Epidermal melanocyte (primary cell): ENCODE measurements around the gene CES2.

Experiments used
- DNase-seq: peaks from one replicate; pipeline ENCODE4 v3.0.0; 2011; ENCODE audit warnings: low spot score; ENCODE audit not compliant: insufficient read length

The CES2 gene

DNA sequence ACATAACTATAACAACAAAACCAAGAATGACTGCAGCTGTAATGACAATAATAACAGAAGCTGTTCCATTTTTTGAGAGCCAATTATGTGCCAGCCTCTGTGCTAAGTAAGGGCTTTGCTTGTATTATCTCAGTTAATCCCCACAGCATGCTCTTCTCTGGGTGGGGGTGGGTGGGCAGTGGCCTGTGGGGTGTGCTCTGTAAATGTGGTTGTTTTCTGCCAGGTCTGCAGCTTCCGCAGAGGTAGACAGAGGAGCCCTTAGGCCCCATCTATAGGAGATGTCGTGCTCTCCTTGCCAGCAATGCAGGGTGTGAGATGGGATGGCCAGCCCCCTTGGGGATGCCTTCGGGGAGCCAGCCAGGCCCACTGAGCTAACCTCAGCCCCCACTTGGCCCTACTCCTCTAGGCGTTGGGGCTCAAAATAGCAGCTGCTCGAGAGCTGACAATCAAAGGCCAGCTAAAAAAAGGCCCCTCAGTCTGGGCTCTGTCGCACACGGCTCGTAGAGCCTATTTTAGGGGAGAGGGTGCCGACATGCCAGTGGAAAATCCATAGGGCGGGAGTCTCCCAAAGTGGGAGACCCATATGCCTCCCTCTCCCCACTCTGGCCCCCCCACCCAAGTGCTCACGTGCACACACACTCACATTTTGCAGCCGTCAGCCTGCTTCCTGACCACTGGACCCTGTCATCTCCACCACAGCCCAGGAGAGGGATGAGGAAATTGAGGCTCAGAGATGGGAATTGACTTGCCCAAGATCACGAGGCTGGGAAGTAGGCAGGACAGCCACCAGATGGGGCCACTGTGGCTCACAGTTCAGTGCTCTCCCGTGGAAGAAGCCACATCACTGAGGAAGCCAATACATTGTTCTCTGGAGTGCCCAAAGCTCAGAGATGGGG, 32.4 kb upstream of the CES2 start:
- DNase-seq, result no peak

DNA sequence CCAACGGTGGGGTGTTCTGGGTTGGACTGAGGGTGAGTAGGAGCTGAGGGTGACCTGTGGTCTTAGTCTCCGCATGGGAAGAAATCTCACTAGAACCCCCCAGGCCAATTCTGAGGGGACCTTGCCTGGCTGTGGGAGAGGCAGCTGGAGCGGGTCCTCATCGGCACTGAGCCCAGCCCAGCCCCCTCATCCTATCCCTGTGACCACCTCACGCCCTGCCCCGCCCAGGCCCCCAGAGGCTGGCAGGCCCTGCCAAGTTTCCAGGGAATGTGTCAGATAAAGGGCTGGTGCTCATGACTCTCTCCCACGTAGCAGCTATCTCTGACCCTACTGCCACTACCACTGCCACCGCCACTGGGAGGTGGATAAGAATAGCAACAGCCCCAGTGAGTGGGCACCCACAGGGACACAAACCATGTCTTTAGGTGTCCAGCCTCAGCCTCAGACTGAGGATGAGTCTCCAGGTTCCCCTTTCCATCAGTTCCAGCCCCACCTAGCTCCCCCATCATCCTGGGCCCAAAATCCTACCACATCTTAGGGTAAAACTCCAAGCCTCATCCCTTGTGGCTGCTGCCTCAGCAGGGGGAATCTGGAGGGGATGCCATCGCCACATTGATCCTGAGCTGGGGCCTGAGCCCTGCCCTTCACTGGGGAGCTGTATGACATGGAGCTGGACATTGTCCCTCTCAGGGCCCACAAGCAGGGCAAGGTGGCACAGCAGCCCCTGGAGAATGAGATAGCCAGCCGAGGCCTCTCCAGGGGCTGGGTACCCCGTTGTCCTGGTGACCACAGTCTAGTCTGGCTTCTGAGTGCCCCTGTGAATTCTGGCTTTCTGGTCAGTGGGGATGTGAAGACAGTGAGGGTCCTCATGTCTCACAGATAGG, 31.5 kb upstream of the CES2 start:
- no peak for DNase-seq

DNA sequence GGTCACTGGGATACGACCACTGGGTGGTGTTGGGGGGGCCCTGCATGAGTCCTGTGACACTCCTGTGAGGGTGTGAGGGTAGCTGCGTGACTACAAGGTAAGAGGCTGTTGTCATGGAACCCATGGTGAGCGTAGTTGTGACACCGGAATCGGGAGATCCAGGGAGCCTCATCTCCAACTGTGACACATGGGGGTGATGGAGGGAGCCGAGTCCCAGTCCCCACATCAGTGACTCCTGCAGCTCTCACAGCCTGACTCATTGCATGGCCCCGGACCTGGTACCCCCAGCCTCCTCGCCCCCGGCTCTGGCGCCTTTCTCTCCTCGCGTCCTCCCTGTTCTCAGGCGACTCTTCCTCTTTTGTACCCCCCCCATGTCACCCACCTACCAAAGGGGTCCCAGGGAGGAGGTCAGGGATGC, 30.9 kb upstream of the CES2 start:
- no peak for DNase-seq

DNA sequence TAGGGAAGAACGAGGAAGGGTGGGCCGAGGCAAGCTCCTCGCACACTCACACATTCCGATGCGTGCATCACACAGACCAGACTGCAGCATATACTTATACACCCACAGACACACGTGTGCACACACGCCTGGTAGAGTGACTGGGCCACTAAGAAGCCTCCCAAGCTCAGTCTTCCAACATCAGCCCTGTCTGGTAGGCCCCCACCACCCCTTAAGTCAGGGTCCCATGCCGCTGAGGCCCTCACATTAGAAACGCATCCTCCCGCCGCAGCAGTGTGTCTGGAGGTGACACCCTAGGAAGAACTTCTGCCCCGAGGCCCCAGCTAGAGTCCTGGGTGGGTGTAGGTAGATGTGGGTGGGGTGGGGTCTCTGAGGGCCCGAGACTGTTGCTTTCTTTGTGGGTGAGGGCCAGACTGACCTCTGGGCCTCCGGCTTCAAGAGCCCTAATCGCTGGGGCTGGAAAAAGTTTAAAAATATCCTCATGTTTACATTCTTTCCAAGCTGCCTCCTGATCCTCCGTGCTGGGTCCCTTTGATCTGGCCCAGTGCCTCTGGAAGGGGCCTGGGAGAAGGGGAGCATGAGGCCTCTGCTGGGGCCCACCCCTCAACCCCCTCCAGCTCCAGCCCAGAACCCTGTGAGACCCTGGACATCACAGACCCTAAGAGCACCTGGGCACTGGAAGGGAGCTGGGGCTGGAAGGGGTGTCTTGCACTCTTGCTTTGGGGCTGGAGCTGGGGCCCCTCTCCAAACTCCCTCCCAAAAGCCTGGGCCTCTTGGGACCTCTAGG, 30.3 kb upstream of the CES2 start:
- no peak for DNase-seq

DNA sequence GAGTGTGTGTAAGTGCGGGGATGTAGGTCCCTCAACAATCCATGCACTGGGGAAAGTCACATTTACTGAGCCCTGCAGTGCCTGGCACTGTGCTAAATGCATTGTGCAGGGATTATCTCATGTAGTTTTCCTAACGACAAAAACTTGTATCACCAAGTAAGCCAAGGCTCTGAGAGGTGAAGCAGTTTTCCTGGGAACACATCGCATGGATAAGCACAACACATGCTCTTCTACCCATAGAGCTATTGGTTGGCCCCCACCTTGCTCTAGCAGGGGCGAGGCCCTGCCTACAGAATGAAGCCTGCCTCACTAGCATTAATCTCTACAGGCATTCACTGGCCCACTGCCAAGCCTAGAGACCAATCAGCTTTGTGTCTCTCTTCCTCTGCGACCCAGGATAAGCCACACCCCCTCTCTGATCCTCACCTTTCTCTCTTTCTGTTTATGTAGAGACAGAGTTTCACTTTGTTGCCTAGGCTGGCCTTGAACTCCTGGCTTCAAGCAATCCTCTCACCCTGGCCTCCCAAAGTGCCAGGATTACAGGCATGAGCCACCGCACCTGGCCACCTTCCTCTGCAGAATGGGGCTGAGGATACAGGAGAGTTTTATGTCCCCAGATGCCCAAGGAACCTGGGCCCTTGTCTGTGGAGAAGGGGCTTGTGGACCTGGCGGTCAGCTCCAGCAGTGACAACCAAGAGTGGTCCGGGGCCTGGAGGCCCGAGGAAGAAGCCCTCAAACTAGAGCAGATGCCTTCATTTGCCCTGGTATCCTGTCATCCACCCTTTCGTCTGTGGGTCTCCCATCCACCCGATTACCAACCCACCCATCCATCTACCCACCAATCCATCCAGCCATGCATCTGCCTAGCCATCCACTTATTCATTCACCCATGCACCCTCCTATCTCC, 29.4 kb upstream of the CES2 start:
- no peak for DNase-seq

DNA sequence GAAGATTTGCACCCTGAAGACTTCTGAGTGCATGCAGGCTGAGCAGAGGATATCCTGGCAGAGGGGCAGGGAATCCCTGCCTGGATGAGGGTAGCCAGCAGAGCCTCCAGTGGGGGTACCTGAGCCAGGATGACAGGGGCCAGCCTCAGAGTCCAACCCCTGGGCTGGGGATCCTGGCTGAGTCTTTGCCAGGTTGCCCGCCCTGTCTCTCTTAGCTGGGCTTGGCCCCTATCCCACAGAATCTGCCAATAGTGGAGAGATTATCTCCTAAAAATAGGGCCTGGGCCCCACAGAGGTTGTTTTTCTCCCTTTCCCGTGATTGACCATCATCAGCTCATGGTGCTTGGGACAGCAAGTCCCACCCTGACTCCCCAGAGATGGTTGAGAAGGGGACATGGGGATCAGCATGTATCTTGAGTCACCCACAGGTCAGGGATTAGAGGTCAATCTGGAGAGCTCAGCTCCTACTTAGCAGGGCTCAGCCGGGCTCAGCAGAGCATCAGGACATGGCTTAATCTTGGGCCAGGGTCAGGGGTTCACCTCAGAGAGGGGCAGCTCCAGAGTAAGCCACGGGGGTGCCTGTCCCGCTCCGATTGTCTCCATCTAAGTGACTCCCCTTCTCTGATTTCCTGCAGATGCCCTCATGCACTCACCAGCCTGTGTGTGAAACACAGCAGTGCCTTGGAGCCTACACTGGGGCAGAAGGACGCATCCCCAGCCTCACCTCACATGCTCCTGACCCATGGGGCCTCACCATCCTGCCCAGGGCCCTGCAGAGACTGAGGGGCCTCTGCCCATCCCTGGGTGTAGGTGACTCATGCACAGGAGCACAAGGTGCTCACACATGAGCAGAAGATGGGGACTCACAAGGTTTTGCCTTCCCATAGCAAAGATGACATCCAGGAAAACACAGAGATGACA, 28.1 kb upstream of the CES2 start:
- no peak for DNase-seq

DNA sequence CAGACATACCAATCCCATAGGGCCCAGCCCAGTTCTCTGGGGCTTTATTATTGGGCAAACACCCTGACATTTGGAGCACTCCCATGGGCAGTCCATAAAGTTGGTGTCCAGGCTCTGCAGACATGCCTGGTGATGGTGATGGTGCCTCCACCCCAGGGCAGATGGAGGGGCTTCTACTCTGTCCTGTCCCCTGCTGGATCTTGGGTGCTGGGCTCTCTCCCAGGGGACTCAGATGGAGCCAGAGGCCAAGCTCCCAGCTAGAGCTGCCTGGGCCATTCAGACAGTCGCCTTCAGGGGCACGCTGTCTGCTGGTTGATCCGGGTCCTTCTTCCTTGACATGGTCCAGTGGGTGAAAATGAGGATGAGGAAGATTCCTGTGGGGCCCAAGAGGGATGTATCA, 27.2 kb upstream of the CES2 start:
- no peak for DNase-seq

DNA sequence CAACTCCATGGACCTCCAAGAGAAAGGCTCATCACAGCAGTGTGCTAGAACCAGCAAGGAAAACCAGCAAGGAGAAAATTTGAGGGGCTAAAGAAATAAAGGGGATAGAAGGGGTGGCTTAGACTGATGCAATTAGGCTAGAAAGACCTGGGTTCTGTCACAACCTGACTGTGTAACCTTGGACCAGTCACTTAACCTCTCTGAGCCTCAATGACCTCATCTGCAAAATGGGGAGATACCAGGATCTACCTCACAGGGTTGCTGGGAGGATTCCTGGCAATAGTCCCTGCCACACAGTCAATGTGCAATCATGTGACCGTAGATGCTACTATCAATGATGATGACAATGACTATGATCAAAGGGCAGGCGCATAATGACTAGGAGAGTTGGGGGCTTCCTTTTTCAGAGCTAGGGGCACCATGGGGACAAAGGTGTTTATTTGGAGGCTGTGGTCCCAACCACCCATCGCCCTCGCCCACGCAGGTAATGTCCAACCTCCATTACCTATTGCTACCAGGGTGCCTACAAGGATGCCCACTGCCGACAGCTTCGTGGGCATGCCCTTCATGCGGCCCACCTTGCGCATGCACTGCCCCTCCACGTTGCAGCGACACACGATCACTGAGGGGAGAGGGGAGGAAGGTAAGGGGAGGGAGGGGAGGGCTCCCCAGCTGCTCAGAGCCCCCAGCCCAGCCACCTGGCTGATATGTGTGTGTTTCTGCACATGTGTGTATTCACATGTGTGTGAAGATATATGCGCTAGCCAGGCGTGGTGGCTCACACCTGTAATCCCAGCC, 26.4 kb upstream of the CES2 start:
- DNase-seq, result no peak

DNA sequence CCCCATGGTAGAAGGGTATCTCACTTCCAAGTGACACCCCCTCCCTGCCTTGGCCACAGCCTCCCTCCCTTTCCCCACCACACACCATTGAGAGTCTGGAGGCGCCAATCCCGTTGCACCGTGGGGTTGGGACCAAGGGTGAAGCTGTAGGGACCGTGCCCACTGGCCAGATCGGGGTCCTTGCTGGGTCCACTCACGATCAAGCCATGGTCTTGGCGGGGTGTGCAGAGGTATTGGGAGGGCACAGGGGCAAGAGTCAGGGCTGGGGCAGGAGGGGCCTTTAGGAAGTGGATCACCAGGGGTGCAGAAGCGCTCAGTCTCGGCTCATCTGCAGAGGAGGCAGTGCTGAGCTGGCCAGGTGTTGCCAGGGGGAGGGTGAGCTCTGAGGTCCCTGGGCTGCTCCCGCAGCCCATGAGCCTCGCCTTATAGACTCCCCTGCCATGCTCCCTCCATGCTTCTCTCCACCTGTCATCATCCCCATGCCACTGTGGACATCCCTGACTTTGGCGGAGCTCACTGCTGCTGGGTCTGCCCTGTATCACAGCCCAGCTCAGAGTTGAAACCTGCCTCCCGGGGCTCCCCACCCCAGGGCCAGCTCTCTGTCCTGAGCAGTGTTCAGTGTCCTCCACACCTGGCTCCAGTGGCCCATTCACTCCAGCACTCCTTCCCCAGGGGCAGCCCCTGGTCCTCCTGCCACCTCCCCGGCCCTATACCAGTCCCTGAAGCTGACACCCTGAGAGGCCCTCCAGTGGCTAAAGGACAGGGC, 25.0 kb upstream of the CES2 start:
- no peak for DNase-seq

DNA sequence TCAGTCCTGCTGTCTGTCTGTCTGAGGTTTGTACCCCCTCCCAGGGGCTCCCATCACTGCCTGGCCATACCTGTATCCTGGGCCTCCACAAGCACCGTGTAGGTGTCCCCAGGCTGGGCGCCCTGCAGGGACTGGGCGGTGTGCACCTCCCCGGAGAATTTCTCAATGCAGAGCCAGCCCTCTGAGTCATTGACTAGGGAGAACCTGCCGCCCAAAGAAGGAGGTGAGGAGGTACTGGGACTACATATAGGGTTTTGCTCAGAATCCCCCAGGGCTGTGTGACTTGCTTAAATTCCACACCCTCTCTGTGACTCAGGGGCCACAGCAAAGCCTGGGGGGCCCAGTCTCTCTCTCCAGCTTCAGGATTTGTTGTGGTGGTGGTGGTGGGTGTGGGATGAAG, 24.2 kb upstream of the CES2 start:
- no peak for DNase-seq

DNA sequence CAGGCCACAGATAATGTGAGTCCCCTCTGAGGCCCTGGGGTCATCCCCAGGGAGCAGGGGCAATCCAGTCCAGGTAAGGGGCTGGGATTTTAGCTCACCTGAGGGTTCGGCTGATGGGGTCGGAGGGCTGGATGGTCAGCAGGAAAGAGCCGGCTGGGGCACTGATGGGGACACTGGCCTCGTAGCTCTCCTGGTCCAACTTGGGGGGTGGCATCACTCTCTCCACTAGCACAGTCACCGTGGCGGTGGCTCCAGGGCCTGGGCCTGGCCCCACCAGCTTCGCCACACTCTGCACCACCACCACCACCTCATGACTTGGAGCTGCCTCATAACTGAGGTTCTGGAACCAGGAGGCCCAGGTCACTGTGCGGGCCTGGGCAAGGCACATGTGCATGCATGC, 23.5 kb upstream of the CES2 start:
- DNase-seq, result no peak

DNA sequence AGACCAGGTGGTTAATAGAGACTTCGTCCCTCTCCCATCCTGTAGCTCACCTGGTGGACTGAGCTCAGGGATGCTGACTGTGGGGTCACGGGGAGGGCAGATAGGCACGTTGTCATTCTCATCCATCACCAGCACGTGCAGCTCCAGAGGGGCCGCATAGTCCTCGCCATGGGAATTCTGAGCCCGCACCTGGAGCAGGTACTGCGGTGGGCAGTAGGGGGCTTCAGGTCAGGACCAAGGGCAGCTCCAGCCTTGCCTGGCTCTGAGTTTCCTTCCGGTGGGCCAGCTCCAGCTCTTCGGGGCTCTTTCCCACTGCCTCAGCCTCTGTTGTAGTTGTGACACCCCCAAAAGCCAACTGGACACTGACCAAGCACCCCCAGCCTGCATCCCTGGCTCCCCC, 22.2 kb upstream of the CES2 start:
- no peak for DNase-seq

DNA sequence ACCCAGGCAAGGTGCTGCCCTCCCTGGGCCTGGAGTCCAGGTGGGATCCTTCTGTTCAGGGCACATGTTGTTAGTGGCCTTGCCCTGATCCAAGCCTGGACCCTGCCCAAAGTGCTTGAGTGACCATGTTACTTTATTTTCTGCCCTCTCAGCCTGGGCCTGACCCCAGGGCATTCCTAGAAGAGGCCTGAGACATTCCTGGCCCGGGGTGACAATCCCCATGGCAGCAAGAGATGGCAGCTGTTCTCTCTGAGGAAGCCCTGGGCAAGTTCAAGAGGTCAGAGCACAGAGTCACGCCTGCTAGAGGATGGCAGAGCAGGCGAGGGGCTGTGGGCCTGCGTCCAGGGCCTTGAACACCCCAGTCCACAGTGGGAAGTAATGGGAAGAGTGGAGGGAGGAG, 21.6 kb upstream of the CES2 start:
- no peak for DNase-seq

DNA sequence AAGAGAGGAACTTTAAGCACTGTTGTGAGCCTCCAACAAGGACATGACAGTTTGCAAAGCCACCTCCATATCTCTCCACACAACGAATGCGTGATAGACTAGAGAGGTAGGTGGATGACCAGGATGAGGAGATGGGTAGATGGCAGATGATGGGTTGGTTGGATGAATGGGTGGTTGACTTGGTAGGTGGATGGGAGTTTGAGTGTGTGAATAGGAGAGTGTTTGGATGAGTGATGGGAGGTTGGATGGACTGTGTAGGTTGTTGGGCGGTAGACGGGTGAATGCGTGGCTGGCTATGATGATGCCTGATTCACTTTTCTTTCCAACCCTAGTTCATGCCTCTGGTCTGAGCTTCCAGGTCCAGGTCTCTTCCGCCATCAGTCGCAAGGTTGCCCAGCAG, 20.8 kb upstream of the CES2 start:
- no peak for DNase-seq

DNA sequence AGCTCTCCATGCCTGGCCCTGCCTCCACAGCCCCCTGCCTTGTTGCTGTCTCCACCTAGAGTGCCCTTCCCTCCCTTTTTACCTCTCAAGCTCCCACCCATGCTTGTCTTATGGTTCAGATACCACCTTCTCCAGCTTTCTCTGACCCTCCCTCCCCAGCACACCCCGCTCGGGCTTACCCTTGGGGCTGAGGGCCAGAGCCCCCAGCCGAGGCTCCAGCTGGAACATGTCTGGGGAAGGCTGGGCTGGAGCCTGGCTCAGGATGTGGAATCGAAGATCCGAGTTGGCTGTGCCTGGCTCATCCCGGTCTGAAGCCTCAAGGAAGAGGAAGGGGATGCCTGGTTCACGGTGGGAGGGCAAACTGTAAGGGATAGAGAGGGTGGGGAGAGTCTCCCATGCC, 20.3 kb upstream of the CES2 start:
- no peak for DNase-seq

DNA sequence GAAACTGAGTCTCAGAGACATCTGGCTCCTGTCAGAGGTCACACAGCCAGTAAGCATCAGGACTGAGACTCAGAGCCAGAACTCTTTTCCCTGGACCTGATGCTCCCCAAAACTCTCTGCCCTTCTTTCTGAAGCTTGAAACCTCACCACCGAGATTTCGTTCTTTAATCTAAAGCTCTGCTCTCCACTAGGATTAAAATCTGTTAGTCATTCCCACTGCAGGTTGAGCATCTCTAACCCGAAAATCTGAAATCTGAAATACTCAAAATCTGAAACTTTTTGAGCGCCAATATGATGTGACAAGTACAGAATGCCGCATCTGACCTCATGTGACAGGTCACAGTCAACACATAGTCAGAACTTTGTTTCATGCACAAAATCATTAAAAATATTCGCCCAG, 18.8 kb upstream of the CES2 start:
- DNase-seq, result no peak

DNA sequence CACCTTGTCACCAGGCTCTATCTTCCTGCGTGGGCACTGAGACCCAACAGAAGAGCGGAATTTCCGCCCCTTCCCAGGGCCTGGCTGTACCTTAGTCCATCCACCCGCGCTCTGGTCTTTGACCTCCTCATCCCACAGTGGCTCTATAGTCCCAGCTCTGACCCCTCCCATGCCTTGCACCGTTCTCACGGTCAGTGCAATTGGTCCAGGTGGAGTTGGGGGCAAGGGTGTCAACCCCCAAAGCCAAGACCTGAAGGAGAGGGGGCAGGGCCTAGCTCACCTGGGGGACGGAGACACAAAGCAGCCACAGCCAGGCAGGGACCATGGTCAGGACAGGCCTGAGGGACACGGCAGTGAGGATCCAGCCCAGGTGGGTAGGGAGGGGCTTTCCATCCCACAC, 17.6 kb upstream of the CES2 start:
- no peak for DNase-seq

DNA sequence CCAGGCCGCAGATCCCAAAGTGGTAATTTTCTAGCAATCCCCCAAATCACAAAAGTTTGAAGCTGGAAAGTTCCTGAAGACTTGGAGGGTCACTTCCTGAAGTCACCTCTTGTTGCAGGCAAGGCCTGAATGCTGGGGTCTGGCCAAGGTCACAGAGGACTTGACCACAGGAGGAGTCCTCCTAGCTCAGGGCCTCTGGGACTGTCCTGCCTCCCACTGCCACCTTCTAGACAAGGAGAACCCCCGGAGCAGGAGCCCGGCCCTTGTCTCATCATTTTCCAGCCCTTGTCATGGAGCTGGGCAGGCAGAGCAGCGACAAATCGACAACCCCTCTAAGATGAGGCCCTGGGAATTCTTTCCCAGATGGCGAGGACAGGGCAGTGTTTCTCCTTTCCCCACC, 17.0 kb upstream of the CES2 start:
- no peak for DNase-seq
